Fibroblast of the aortic adventitia (primary cell): ENCODE results near the gene ZNF182. TPM values are rescaled to one million over a fixed set of nuclear protein-coding genes. Genes with fewer than 3 reads are reported as not detected.

Experiments used
- DNase-seq: peaks from one replicate; pipeline ENCODE4 v3.0.0-alpha.2; 2010; ENCODE audit warnings: low read depth
- H3K4me3 ChIP-seq: 2 replicates; pipeline ENCODE4 v1.5.1; 2011; ENCODE audit warnings: low read depth, mild to moderate bottlenecking, control low read depth, low read length, moderate library complexity
- total RNA-seq: library from RNA; depleted of rRNA; stranded (reverse); fragments of >200 nt; gene quantifications from 2 replicates; pipeline ENCODE4 v1.2.3, GENCODE V29; 2012; ENCODE audit warnings: low replicate concordance
- TF ChIP-seq, protein P1 (sequence below): IDR thresholded peaks from 2 replicates; pipeline ENCODE4 v1.5.1; 2011; ENCODE audit warnings: mild to moderate bottlenecking, low read length, control low read depth, inconsistent platforms; ENCODE audit not compliant: insufficient read depth

Gene ZNF182
- total RNA-seq, 1 donor: 3.0 TPM

GRCh38 chrX:48003367-48003757 lies 427 bp downstream of the ZNF182 start:
- DNase-seq: no peak
- TF ChIP-seq, protein P1, sequence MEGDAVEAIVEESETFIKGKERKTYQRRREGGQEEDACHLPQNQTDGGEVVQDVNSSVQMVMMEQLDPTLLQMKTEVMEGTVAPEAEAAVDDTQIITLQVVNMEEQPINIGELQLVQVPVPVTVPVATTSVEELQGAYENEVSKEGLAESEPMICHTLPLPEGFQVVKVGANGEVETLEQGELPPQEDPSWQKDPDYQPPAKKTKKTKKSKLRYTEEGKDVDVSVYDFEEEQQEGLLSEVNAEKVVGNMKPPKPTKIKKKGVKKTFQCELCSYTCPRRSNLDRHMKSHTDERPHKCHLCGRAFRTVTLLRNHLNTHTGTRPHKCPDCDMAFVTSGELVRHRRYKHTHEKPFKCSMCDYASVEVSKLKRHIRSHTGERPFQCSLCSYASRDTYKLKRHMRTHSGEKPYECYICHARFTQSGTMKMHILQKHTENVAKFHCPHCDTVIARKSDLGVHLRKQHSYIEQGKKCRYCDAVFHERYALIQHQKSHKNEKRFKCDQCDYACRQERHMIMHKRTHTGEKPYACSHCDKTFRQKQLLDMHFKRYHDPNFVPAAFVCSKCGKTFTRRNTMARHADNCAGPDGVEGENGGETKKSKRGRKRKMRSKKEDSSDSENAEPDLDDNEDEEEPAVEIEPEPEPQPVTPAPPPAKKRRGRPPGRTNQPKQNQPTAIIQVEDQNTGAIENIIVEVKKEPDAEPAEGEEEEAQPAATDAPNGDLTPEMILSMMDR: no peak
- H3K4me3 ChIP-seq: peak overlapping the region; percentile 80

DNA sequence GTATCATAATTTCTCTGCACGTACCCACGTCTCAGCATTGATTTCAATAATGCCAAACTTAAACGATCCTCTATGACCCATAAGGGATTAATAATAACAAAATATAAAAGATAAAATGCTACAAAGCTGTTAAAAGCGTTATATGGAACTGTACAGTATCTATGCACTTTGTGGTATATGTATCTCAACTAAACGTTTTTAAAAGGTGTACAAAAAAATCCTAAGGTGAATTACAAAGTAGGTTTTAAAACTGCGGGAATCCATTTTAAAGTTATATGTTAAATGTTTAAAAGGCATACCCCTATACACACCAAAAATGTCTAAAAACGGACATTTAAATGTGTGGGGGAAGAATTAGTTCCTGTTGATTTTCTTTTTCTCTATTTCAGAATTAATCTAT lies 860 bp downstream of the ZNF182 start:
- TF ChIP-seq, protein P1: no peak
- H3K4me3 ChIP-seq: no peak overlapping the region

DNA sequence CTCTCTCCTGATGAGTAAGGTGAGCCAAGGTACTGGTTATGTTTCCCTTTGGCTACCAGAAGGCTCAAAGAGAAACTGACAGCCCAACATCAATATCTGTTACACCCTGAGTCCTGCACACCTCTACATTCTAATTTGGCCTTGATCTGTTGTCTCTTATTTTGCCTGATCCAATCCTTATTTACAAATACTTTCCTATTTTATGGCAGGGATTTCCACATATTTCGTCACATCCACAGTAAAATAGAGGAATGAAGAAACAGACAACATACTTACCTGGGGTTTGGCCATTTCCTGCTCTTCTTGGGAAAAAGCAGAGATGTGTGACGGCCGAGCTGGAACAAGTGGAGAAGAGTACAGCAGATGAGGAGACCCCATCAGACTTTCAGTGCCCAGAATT lies 1.5 kb downstream of the ZNF182 start:
- no peak for DNase-seq
- H3K4me3 ChIP-seq: no peak overlapping the region
- TF ChIP-seq, protein P1: no peak

More for the DNA sequence above, 860 bp downstream of the ZNF182 start:
- DNase-seq: no peak

DNA sequence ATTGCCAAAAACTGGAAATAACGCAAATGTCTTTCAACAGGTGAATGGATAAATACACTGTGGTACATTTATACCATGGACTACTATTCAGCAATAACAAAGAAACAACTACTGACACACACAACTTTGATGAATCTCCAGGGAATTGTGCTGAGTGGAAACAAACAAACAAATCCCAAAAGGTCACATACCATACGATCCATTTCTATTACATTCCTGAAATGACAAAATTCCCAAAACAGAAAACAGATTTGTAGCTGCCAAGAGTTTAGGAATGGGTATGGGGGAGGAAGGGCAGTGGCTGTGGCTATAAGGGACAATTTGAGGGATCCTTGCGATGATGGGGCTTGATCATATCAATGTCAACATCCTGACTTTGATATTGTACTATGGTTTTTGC lies 2.5 kb downstream of the ZNF182 start:
- H3K4me3 ChIP-seq: no peak overlapping the region
- no peak for DNase-seq
- TF ChIP-seq, protein P1: no peak

- no peak for DNase-seq
- H3K4me3 ChIP-seq: no peak overlapping the region
- TF ChIP-seq, protein P1: no peak
These were observed 11.1 kb downstream of the ZNF182 start for GRCh38 chrX:47992669-47993068.

DNA sequence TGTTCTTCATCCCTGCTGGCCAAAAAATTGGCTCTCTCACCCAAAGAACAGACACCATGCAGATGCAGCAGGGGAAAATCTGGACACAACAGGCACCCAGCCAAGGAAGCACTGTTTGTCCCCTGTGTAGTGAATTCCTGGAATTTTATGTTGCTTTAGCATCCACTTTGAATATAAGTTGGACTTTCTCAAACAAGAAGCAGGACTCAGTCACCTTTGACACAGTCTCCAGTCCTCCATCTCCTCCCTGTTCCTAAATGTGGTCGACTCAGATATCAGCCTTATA lies 11.8 kb downstream of the ZNF182 start:
- TF ChIP-seq, protein P1: no peak
- no peak for DNase-seq
- no peak overlapping the region for H3K4me3 ChIP-seq

DNA sequence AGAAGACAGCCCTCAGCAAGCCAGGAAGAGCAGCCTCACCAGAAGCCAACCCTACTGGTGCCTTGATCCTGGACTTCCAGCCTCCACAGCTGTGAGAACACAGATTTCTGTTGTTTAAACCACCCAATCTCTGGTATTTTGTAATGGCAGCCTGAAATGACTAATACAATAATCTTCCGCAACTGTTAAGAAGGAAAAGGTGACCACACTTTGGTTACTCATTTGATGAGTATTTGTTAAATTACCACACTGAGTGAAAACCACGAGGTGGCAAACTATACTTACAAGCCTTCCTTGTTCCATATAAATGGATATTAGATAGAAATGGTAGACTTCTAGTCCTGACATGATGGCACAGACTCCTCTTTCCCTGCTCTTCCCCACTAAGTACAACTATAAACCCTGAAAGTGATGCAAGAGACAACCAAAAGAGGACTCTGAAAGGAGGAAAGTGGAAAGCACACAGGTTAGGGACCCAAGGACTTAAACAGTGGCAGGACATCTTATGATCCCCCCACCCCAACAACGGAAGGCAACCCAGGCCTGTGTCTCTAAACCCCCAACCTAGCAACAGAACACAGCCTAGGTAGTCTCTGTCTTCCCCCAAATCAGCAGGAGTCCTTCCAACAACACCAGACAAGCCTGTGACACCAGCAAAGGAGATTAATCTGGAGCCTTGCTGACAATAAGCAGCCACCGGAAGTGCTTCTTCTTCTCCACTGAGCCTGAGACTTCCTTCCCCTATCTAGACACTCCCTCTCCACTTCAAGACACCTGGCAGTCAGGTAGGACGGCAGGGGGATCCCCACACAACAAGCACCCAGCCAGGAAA lies 12.3 kb downstream of the ZNF182 start:
- TF ChIP-seq, protein P1: no peak
- DNase-seq: peak; percentile 7

More for the DNA sequence above, 12.3 kb downstream of the ZNF182 start:
- no peak overlapping the region for H3K4me3 ChIP-seq
